AG08396 (cell line): ENCODE results near the gene BDKRB1.

Experiments used
- DNase-seq: peaks from one replicate; pipeline ENCODE4 v3.0.0; 2012; ENCODE audit warnings: low spot score, mixed read lengths

The BDKRB1 gene

GRCh38 chr14:96281486-96281885 lies 25.5 kb downstream of the BDKRB1 start:
- no peak for DNase-seq

DNA sequence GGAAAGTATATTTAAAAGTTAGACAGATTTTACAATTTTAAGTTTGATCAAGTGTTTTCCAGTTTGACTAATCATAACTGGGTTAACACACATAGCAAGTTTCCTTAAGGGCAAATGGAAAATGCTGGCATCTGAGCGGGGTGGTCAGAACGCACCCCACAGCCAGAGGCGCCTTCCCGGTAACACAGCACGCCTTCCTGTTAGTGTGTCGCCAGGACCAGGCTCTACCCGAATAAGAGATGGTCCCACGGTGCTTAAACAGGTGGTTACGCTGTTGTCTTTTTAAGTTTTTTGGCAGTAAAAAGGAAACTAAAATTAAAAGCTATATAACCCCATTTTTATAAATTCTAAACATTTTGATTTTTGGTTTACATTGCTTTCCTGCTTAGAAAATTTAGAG lies 28.0 kb downstream of the BDKRB1 start:
- no peak for DNase-seq

GRCh38 chr14:96284430-96284829 lies 28.4 kb downstream of the BDKRB1 start:
- no peak for DNase-seq

DNA sequence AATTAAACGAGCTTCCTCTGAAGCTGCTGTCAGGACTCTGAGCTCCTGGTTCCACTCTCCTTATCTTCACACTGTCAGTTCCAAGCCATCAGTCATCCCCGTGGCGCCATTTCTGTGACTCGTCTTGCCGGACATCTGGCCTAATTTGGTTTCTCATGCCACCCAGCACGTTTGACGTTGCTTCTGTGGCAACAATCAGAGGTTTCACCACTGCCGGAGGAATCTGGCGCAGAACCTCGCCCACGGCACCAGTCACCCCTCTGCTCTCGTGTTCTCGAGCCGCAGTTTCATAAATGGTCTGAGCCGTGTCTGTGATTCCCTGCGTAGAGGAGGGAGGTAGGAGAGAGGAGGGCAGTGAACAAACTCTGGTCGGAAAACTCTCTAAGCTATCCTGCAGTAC lies 29.7 kb downstream of the BDKRB1 start:
- DNase-seq, result peak; percentile 44

- no peak for DNase-seq
Observed at GRCh38 chr14:96286251-96286650, 30.2 kb downstream of the BDKRB1 start.

DNA sequence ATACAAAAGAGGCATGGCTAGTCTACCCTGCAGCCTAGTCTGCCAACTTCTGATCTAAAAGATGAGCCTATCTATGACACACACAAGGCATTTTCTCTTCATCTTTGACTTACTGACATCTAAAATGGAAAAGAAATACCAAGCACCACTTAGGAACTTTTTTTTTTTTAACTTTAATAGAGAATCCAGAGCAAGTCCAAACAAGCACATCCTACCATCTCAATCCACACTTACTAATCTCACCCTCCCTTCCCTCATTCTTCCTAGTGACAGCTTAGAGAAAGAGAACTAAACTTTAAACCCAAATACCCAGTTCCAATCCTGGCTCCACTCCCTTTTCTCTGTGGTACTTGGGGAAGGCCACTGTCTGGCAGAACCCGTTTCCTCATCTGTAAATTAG lies 31.8 kb downstream of the BDKRB1 start:
- DNase-seq, result no peak

- DNase-seq, result no peak
Observed at GRCh38 chr14:96294246-96294645, 38.2 kb downstream of the BDKRB1 start.

DNA sequence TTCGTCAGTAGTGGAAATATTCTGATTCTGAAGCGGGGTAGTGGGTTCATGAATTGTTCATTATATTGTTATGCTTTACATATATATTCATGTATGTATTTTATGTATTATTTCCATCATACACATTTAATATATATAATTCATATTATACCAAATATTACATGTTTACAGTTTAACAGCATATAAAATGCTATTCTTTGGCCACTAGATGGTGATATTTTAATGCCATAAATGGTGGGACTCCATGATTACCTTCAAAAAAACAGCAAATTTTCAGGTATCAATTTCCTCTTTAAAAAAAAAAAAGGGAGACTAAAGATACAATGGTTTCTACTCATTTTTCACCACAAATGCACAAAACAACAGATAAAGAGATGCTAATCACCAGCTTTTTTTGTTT lies 41.0 kb downstream of the BDKRB1 start:
- no peak for DNase-seq

DNA sequence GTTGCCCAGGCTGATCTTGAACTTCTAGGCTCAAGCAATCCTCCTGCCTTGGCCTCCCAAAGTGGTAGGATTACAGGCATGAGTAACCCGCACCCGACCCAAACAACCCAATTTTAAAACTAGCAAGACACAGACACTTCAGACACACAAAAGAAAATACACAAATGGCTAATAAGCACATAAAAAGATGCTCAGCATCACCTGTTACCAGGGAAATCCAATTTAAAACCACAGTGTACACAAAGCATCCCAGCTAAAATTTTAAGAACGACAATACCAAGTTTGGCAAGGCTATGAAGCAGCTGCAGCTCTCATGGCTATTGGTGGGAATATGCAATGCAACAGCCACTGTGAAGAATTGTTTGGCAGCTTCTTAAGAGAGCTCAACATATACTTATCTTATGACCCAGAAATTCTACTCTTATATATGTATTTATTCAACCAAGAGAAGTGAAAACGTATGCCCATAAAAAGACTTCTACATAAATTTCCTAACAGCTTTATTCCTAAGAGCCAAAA lies 42.0 kb downstream of the BDKRB1 start:
- DNase-seq, result no peak

- no peak for DNase-seq
Observed at GRCh38 chr14:96299441-96299840, 43.4 kb downstream of the BDKRB1 start.

DNA sequence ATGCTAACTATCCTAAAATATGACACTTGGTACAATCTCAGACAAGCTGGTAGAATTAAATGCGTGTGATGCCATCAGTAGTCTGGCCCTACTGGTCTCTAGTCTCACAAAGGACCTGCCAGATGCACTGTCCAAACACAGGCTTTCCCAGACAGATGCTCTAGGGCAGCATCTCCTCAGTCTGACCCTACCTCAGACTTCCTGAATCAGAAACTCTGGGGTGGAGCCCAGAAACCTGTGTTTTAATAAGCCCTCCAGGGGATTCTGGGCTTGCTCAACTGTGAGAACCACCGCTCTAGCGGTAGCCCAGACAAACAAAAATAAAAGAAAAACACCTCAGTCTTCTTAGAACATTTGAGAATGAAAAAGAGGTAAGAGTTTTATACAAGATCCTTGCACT lies 48.0 kb downstream of the BDKRB1 start:
- DNase-seq, result no peak

GRCh38 chr14:96304956-96305355 lies 48.9 kb downstream of the BDKRB1 start:
- DNase-seq, result no peak

GRCh38 chr14:96307434-96307833 lies 51.4 kb downstream of the BDKRB1 start:
- no peak for DNase-seq

DNA sequence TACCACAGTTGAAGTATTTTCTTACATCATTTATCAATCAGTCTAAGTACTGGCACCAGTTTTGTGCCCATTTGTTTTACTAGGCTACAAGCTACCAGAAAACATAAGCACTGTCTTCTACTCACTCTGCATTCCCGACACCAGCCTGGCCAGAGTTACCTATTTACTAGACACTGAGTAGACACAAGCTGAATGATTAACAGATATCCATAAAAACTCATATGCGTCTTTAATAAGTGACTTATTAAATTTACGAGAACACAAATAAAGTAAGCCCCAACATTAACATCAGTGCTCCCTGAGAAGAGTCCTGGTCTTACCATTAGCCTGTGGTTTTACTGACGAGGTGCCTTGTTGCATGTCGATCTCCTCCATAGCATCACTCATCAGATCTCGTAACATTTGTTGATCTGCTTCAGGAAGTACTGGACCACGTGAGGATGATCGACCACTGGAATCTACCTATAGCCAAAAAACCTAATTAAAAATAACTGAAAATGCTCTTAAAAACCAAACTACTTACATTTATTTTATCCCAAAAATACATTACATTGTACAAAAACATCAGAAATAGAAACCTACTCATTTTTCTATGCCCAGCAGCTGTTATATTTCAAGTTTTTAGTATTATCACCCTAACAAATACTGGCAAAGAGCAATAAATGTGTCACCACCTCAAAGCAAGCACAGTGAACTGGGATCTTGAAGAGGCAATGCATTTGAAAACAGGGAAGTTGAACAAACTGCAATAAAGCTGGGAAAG lies 53.3 kb downstream of the BDKRB1 start:
- no peak for DNase-seq

DNA sequence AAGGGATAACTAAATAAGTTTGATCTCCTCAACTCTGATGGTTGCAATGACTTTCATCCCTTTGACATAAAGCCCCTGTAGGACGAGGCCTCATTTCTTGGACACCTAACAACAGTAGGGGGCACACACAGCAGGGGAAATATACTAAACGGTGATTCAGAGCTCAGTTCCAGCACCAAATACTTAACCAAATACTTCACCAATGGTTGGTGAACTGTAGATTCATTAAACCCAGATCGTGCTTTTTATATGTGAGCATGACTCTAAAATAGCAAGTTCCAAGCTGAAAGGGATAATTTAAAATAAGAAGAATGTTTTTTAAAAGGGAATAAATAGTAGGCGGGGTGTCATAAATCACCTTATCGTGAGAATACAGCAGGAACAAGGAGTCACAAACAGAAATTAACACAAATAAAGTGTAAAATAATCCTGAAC lies 53.9 kb downstream of the BDKRB1 start:
- no peak for DNase-seq

- DNase-seq, result no peak
Observed at GRCh38 chr14:96310906-96311305, 54.9 kb downstream of the BDKRB1 start.
